ENCODE data around the gene CNOT1. TPM values are rescaled to one million over a fixed set of nuclear protein-coding genes. Genes with fewer than 3 reads are reported as not detected.

The CNOT1 gene
- total RNA-seq, 4 donors from 2014 or later, result 54.7 to 119 (median 87.2) TPM

GRCh38 chr16:58542291-58542690, 87.3 kb downstream of the CNOT1 start:
- intact Hi-C loops (cut with DNase I; ENCODE audit: low total_unique reads) (no loop called here), in situ Hi-C loops (cut with MboI; ENCODE audit: low sequenced_read_pairs in 4 of 4) (no loop called here)
- DNase-seq, result no peak
- no peak for ATAC-seq
- Histone ChIP-seq H3K9me3 (no peaks in the 10 kb centered on the region), H3K4me3 (no peak overlapping the region), H3K27ac (peak overlapping the region in 1 of 4 donors; percentile 32), H3K4me1 (no peaks in the 10 kb centered on the region), H3K36me3 (peaks cover 0 to 97% of the 10 kb centered on the region in 2 donors), H3K27me3 (no peaks in the 10 kb centered on the region)
- TF ChIP-seq, protein P1, sequence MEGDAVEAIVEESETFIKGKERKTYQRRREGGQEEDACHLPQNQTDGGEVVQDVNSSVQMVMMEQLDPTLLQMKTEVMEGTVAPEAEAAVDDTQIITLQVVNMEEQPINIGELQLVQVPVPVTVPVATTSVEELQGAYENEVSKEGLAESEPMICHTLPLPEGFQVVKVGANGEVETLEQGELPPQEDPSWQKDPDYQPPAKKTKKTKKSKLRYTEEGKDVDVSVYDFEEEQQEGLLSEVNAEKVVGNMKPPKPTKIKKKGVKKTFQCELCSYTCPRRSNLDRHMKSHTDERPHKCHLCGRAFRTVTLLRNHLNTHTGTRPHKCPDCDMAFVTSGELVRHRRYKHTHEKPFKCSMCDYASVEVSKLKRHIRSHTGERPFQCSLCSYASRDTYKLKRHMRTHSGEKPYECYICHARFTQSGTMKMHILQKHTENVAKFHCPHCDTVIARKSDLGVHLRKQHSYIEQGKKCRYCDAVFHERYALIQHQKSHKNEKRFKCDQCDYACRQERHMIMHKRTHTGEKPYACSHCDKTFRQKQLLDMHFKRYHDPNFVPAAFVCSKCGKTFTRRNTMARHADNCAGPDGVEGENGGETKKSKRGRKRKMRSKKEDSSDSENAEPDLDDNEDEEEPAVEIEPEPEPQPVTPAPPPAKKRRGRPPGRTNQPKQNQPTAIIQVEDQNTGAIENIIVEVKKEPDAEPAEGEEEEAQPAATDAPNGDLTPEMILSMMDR (IDR thresholded peaks at IDR 0.05 in 4 of 5, conservative IDR thresholded peaks at IDR 0.05 in 1 of 5), result no peak
- TF ChIP-seq POLR2A (IDR thresholded peaks at IDR 0.05), result no peak

DNA sequence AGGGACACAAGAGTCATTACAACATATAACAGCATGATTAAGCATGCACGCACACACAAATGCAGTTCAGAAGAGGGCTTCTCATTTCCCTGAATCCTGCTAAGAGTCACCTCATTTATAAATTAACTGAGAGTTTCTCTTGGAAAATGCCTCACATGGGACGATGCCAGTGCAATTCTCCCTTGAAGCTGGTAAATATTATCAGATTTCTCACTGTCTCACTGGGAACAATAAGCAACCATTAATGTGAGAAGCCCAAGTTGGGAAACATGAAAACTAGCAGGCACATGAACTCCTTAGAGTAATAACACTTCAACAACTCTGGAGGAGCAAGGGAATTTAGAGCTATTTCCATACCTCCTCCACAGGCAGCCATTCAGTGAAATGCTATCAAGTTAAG, 87.9 kb downstream of the CNOT1 start:
- no peaks in the 10 kb centered on the region for H3K4me1 ChIP-seq
- in situ Hi-C loops (cut with MboI; ENCODE audit: low sequenced_read_pairs in 4 of 4), result no loop called here
- intact Hi-C loops (cut with DNase I; ENCODE audit: low total_unique reads), result no loop called here
- no peaks in the 10 kb centered on the region for H3K9me3 ChIP-seq
- peak overlapping the region in 1 of 4 donors; percentile 32 for H3K27ac ChIP-seq
- no peaks in the 10 kb centered on the region for H3K27me3 ChIP-seq
- no peak for TF ChIP-seq POLR2A (IDR thresholded peaks at IDR 0.05)
- TF ChIP-seq, protein P1 (IDR thresholded peaks at IDR 0.05 in 4 of 5, conservative IDR thresholded peaks at IDR 0.05 in 1 of 5), result no peak
- H3K4me3 ChIP-seq, result no peak overlapping the region
- ATAC-seq, result no peak
- H3K36me3 ChIP-seq, result peaks cover 0 to 98% of the 10 kb centered on the region in 2 donors
- no peak for DNase-seq

- in situ Hi-C loops (cut with MboI; ENCODE audit: low sequenced_read_pairs in 4 of 4) (no loop called here), intact Hi-C loops (cut with DNase I; ENCODE audit: low total_unique reads) (no loop called here)
- Histone ChIP-seq H3K4me1 (no peaks in the 10 kb centered on the region), H3K27me3 (no peaks in the 10 kb centered on the region), H3K9me3 (no peaks in the 10 kb centered on the region), H3K27ac (no peak overlapping the region), H3K36me3 (peaks cover 7 to 95% of the 10 kb centered on the region in 2 donors), H3K4me3 (no peak overlapping the region)
- DNase-seq (no peak), ATAC-seq (no peak)
- no peak for TF ChIP-seq POLR2A (IDR thresholded peaks at IDR 0.05)
- TF ChIP-seq, protein P1 (IDR thresholded peaks at IDR 0.05 in 4 of 5, conservative IDR thresholded peaks at IDR 0.05 in 1 of 5), result no peak
Measured at GRCh38 chr16:58537124-58537906, 92.3 kb downstream of the CNOT1 start.

GRCh38 chr16:58536278-58536677, 93.3 kb downstream of the CNOT1 start:
- no peak for DNase-seq
- Histone ChIP-seq H3K27me3 (no peaks in the 10 kb centered on the region), H3K4me3 (no peak overlapping the region), H3K36me3 (peaks cover 7 to 95% of the 10 kb centered on the region in 2 donors), H3K27ac (no peak overlapping the region), H3K4me1 (no peaks in the 10 kb centered on the region), H3K9me3 (no peaks in the 10 kb centered on the region)
- TF ChIP-seq POLR2A (IDR thresholded peaks at IDR 0.05), result no peak
- TF ChIP-seq, protein P1 (IDR thresholded peaks at IDR 0.05 in 4 of 5, conservative IDR thresholded peaks at IDR 0.05 in 1 of 5), result no peak
- intact Hi-C loops (cut with DNase I; ENCODE audit: low total_unique reads) (no loop called here), in situ Hi-C loops (cut with MboI; ENCODE audit: low sequenced_read_pairs in 4 of 4) (no loop called here)
- ATAC-seq, result no peak
